ENCODE measurements around the gene PHLDB3. TPM values are rescaled to one million over a fixed set of nuclear protein-coding genes. Genes with fewer than 3 reads are reported as not detected.

Gene PHLDB3
- total RNA-seq, 1 donor from 2014 or later, result 23.4 TPM

DNA sequence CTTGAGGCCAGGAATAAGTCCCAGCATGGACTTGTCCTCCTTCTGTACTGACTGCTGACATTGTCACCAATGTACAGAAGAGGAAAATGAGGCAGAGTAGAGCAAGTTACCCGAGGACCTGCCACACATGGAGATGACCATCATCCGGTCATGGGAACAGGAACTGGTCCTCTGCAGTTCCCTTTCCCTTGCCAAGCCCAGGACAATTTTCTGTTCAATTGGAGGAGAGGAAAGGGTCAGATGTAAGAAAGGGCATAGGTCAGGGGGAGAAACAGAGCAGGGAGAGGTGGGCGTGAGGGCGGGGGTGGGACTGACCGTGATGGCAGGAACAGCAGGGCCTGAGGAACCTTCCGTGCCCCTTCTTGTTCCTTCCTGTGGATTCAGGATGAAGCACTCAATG is 18.6 kb downstream of the PHLDB3 start:
- Mint-ChIP-seq H3K27ac (no peak overlapping the region), H3K27me3 (no peaks in the 10 kb centered on the region), H3K9me3 (ENCODE audit: low read depth) (no peaks in the 10 kb centered on the region), H3K4me1 (ENCODE audit: low read depth) (no peaks in the 10 kb centered on the region), H3K4me3 (ENCODE audit: low read depth) (no peak overlapping the region), H3K36me3 (ENCODE audit: insufficient read depth) (peaks cover 2% of the 10 kb centered on the region)
- DNase-seq (ENCODE audit: low spot score, unreplicated experiment), result no peak
- TF ChIP-seq, protein P1, sequence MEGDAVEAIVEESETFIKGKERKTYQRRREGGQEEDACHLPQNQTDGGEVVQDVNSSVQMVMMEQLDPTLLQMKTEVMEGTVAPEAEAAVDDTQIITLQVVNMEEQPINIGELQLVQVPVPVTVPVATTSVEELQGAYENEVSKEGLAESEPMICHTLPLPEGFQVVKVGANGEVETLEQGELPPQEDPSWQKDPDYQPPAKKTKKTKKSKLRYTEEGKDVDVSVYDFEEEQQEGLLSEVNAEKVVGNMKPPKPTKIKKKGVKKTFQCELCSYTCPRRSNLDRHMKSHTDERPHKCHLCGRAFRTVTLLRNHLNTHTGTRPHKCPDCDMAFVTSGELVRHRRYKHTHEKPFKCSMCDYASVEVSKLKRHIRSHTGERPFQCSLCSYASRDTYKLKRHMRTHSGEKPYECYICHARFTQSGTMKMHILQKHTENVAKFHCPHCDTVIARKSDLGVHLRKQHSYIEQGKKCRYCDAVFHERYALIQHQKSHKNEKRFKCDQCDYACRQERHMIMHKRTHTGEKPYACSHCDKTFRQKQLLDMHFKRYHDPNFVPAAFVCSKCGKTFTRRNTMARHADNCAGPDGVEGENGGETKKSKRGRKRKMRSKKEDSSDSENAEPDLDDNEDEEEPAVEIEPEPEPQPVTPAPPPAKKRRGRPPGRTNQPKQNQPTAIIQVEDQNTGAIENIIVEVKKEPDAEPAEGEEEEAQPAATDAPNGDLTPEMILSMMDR (IDR thresholded peaks at IDR 0.05; ENCODE audit: unreplicated experiment), result no peak

DNA sequence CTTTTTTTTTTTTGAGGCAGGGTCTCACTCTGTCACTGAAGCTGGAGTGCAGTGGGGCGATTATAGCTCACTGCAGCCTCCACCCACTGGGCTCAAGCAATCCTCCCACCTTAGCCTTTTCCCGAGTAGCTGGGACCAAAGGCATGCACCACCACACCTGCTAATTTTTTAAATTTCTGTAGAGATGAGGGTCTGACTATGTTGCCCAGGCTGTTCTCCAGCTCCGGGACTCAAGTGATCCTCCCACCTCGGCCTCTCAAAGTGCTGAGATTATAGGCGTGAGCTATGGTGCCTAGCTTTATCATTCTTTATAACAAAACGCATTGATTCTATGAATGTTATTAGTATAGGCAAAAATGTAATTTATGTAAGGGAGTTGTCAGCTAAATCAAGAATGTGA is 21.3 kb downstream of the PHLDB3 start:
- peaks cover 2% of the 10 kb centered on the region for H3K36me3 Mint-ChIP-seq (ENCODE audit: insufficient read depth)
- no peaks in the 10 kb centered on the region for H3K27me3 Mint-ChIP-seq
- no peak for DNase-seq (ENCODE audit: low spot score, unreplicated experiment)
- no peak overlapping the region for H3K4me3 Mint-ChIP-seq (ENCODE audit: low read depth)
- TF ChIP-seq, protein P1 (IDR thresholded peaks at IDR 0.05; ENCODE audit: unreplicated experiment), result no peak
- H3K4me1 Mint-ChIP-seq (ENCODE audit: low read depth), result no peaks in the 10 kb centered on the region
- no peak overlapping the region for H3K27ac Mint-ChIP-seq
- no peaks in the 10 kb centered on the region for H3K9me3 Mint-ChIP-seq (ENCODE audit: low read depth)

DNA sequence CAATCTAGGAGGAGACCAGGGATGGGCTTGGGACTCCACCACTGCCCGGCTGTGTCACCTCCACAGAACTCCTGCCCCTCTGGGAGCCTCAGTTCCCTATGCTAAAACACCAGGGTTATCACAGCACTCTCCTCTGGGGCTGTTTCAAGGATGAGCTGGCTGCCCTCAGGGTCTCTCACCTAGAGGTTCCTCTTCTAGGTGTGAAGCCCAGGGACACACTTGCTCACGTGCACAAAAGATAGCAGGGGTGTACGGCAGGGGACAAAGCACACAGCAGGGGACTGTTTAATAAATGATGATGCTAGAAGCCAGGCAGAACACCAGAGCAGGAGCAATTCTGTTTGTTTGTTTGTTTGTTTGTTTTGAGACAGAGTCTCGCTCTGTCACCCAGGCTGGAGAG is 22.4 kb downstream of the PHLDB3 start:
- Mint-ChIP-seq H3K4me3 (ENCODE audit: low read depth) (no peak overlapping the region), H3K27me3 (no peaks in the 10 kb centered on the region), H3K9me3 (ENCODE audit: low read depth) (no peaks in the 10 kb centered on the region), H3K36me3 (ENCODE audit: insufficient read depth) (peaks cover 5% of the 10 kb centered on the region), H3K4me1 (ENCODE audit: low read depth) (no peaks in the 10 kb centered on the region), H3K27ac (no peak overlapping the region)
- DNase-seq (ENCODE audit: low spot score, unreplicated experiment), result no peak
- TF ChIP-seq, protein P1 (IDR thresholded peaks at IDR 0.05; ENCODE audit: unreplicated experiment), result no peak

DNA sequence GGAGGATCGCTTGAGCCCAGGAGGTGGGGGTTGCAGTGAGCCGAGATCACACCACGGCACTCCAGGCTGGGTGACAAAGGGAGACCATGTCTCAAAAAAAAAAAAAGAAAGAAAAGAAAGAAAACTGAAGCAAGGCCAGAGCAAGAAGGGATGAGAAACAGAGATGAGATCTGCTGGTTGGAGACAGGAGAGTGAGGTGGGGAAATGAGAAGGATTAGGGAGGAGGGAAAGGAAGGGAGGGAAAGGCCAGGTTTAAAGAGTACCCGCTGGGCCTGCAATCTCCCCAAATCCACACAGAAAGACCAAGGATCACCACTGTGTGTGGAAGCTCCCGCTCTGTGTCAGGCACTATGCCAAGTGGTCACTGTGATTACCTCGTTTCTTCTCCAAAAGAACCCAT is 22.8 kb downstream of the PHLDB3 start:
- TF ChIP-seq, protein P1 (IDR thresholded peaks at IDR 0.05; ENCODE audit: unreplicated experiment), result no peak
- Mint-ChIP-seq H3K4me1 (ENCODE audit: low read depth) (no peaks in the 10 kb centered on the region), H3K36me3 (ENCODE audit: insufficient read depth) (peaks cover 5% of the 10 kb centered on the region)

DNA sequence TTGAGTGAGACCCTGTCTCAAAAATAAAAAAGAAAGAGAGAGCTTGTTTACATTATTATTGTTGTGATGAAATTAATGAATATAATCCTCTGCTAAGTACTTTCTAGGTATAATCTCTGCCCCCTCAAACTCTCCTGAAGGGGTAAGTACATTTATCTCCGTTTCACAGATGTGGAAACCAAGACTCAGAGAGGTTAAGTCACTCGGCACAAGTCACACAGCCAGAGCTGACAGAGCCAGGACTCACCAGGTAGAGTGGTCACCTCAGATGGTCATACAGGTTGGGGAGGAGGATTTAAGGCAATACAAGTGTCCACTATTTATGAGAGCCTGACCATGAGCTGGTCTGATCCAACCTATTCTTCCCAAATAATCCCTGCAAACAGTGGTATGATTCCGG is 24.0 kb downstream of the PHLDB3 start:
- H3K4me1 Mint-ChIP-seq (ENCODE audit: low read depth), result no peaks in the 10 kb centered on the region
- H3K9me3 Mint-ChIP-seq (ENCODE audit: low read depth), result no peaks in the 10 kb centered on the region
- DNase-seq (ENCODE audit: low spot score, unreplicated experiment), result no peak
- H3K4me3 Mint-ChIP-seq (ENCODE audit: low read depth), result no peak overlapping the region
- H3K27ac Mint-ChIP-seq, result no peak overlapping the region
- TF ChIP-seq, protein P1 (IDR thresholded peaks at IDR 0.05; ENCODE audit: unreplicated experiment), result no peak
- no peaks in the 10 kb centered on the region for H3K27me3 Mint-ChIP-seq
- H3K36me3 Mint-ChIP-seq (ENCODE audit: insufficient read depth), result peaks cover 5% of the 10 kb centered on the region

More for the DNA sequence above, 22.8 kb downstream of the PHLDB3 start:
- no peaks in the 10 kb centered on the region for H3K27me3 Mint-ChIP-seq
- H3K27ac Mint-ChIP-seq, result no peak overlapping the region
- DNase-seq (ENCODE audit: low spot score, unreplicated experiment), result no peak
- H3K4me3 Mint-ChIP-seq (ENCODE audit: low read depth), result no peak overlapping the region
- H3K9me3 Mint-ChIP-seq (ENCODE audit: low read depth), result no peaks in the 10 kb centered on the region

Measured in progenitor cell of endocrine pancreas (in vitro differentiated cells).